Measurements from ENCODE around the gene SLC6A12. TPM values are rescaled to one million over a fixed set of nuclear protein-coding genes. Genes with fewer than 3 reads are reported as not detected.
"Not testable (repeated sequence)": the region's sequence is repeated elsewhere in the genome, so short reads cannot be mapped to it uniquely, and the experiment has no call there.

SLC6A12 gene
- total RNA-seq, 2 experiments from 2014 or later, result not detected

- H3K4me3 Mint-ChIP-seq, result no peak overlapping the region
- no peaks in the 10 kb centered on the region for H3K36me3 Mint-ChIP-seq (ENCODE audit: low read depth)
- no peak overlapping the region for H3K27ac Mint-ChIP-seq
- DNase-seq, result no peak
- CTCF ChIA-PET, result no interaction called here
- no peaks in the 10 kb centered on the region for H3K4me1 Mint-ChIP-seq
- H3K9me3 Mint-ChIP-seq, result no peaks in the 10 kb centered on the region
- POLR2A ChIA-PET, result no interaction called here
- H3K27me3 Mint-ChIP-seq, result peaks cover 6% of the 10 kb centered on the region
Measured at GRCh38 chr12:196436-196835, 17.5 kb downstream of the SLC6A12 start.

- ChIA-PET POLR2A (no interaction called here), CTCF (no interaction called here)
- Mint-ChIP-seq H3K4me1 (no peaks in the 10 kb centered on the region), H3K27me3 (peaks cover 1% of the 10 kb centered on the region), H3K36me3 (ENCODE audit: low read depth) (no peaks in the 10 kb centered on the region), H3K27ac (no peak overlapping the region), H3K9me3 (no peaks in the 10 kb centered on the region), H3K4me3 (no peak overlapping the region)
- no peak for DNase-seq
Measured at GRCh38 chr12:195951-196350, 18.0 kb downstream of the SLC6A12 start.

- Mint-ChIP-seq H3K9me3 (no peaks in the 10 kb centered on the region), H3K27ac (no peak overlapping the region), H3K4me1 (no peaks in the 10 kb centered on the region), H3K27me3 (peaks cover 1% of the 10 kb centered on the region), H3K4me3 (no peak overlapping the region), H3K36me3 (ENCODE audit: low read depth) (no peaks in the 10 kb centered on the region)
- DNase-seq, result no peak
- CTCF ChIA-PET, result no interaction called here
- POLR2A ChIA-PET, result no interaction called here
Measured at GRCh38 chr12:195156-195555, 18.8 kb downstream of the SLC6A12 start.

- Mint-ChIP-seq H3K36me3 (ENCODE audit: low read depth) (no peaks in the 10 kb centered on the region), H3K27me3 (peaks cover 3% of the 10 kb centered on the region), H3K27ac (no peak overlapping the region), H3K4me3 (no peak overlapping the region), H3K9me3 (no peaks in the 10 kb centered on the region), H3K4me1 (no peaks in the 10 kb centered on the region)
- ChIA-PET POLR2A (no interaction called here), CTCF (no interaction called here)
- DNase-seq, result no peak
Measured at GRCh38 chr12:194276-194675, 19.7 kb downstream of the SLC6A12 start.

GRCh38 chr12:193261-193660 is 20.7 kb downstream of the SLC6A12 start:
- Mint-ChIP-seq H3K36me3 (ENCODE audit: low read depth) (no peaks in the 10 kb centered on the region), H3K27ac (no peak overlapping the region), H3K27me3 (peaks cover 5% of the 10 kb centered on the region), H3K4me1 (peaks cover 3% of the 10 kb centered on the region), H3K9me3 (no peaks in the 10 kb centered on the region), H3K4me3 (no peak overlapping the region)
- ChIA-PET POLR2A (no interaction called here), CTCF (no interaction called here)
- no peak for DNase-seq

GRCh38 chr12:191541-191940 is 22.4 kb downstream of the SLC6A12 start:
- Mint-ChIP-seq H3K27ac (no peak overlapping the region), H3K27me3 (peaks cover 5% of the 10 kb centered on the region), H3K36me3 (ENCODE audit: low read depth) (no peaks in the 10 kb centered on the region), H3K9me3 (no peaks in the 10 kb centered on the region), H3K4me3 (no peak overlapping the region), H3K4me1 (peaks cover 3% of the 10 kb centered on the region)
- DNase-seq, result no peak
- CTCF ChIA-PET, result no interaction called here
- POLR2A ChIA-PET, result no interaction called here

GRCh38 chr12:190881-191280 is 23.1 kb downstream of the SLC6A12 start:
- H3K4me3 Mint-ChIP-seq, result no peak overlapping the region
- no peak overlapping the region for H3K27ac Mint-ChIP-seq
- no peaks in the 10 kb centered on the region for H3K36me3 Mint-ChIP-seq (ENCODE audit: low read depth)
- H3K4me1 Mint-ChIP-seq, result peaks cover 3% of the 10 kb centered on the region
- no peak for DNase-seq
- POLR2A ChIA-PET, result no interaction called here
- H3K27me3 Mint-ChIP-seq, result peaks cover 5% of the 10 kb centered on the region
- CTCF ChIA-PET, result no interaction called here
- no peaks in the 10 kb centered on the region for H3K9me3 Mint-ChIP-seq

GRCh38 chr12:189622-189962 is 24.4 kb downstream of the SLC6A12 start:
- H3K9me3 Mint-ChIP-seq, result no peaks in the 10 kb centered on the region
- peaks cover 8% of the 10 kb centered on the region for H3K27me3 Mint-ChIP-seq
- H3K4me1 Mint-ChIP-seq, result peaks cover 3% of the 10 kb centered on the region
- no peak overlapping the region for H3K27ac Mint-ChIP-seq
- POLR2A ChIA-PET, result no interaction called here
- H3K4me3 Mint-ChIP-seq, result no peak overlapping the region
- no peak for DNase-seq
- no peaks in the 10 kb centered on the region for H3K36me3 Mint-ChIP-seq (ENCODE audit: low read depth)
- CTCF ChIA-PET, result interaction anchor here (1.0 to 1.3 kb wide), 2 partner anchors 45 to 59 kb away, joined by 3 read pairs; no protein-coding TSS in a partner anchor

GRCh38 chr12:188910-189621 is 24.9 kb downstream of the SLC6A12 start:
- ChIA-PET POLR2A (no interaction called here), CTCF (interaction anchor here (1.0 to 1.3 kb wide), 2 partner anchors 44 to 60 kb away, joined by 3 read pairs; no protein-coding TSS in a partner anchor)
- DNase-seq, result peak; percentile 42
- no peaks in the 10 kb centered on the region for H3K36me3 Mint-ChIP-seq (ENCODE audit: low read depth)
- H3K4me1 Mint-ChIP-seq, result peaks cover 3% of the 10 kb centered on the region
- no peaks in the 10 kb centered on the region for H3K9me3 Mint-ChIP-seq
- H3K4me3 Mint-ChIP-seq, result peak overlapping the region; percentile 62
- no peak overlapping the region for H3K27ac Mint-ChIP-seq
- peaks cover 8% of the 10 kb centered on the region for H3K27me3 Mint-ChIP-seq

- POLR2A ChIA-PET; H3K4me1 Mint-ChIP-seq; H3K27ac Mint-ChIP-seq; H3K9me3 Mint-ChIP-seq; H3K36me3 Mint-ChIP-seq (ENCODE audit: low read depth); CTCF ChIA-PET; DNase-seq: not testable (repeated sequence)
- peak overlapping the region; percentile 62 for H3K4me3 Mint-ChIP-seq
- H3K27me3 Mint-ChIP-seq, result peaks cover 11% of the 10 kb centered on the region
Measured at GRCh38 chr12:187986-188909, 25.7 kb downstream of the SLC6A12 start.

GRCh38 chr12:186006-186625 is 27.8 kb downstream of the SLC6A12 start:
- CTCF ChIA-PET, result no interaction called here
- H3K4me1 Mint-ChIP-seq, result peaks cover 3% of the 10 kb centered on the region
- peaks cover 14% of the 10 kb centered on the region for H3K27me3 Mint-ChIP-seq

GRCh38 chr12:185576-185955 is 28.4 kb downstream of the SLC6A12 start:
- CTCF ChIA-PET, result no interaction called here
- Mint-ChIP-seq H3K9me3 (no peaks in the 10 kb centered on the region), H3K36me3 (ENCODE audit: low read depth) (no peaks in the 10 kb centered on the region), H3K4me3 (no peak overlapping the region), H3K4me1 (peaks cover 5% of the 10 kb centered on the region), H3K27me3 (peaks cover 14% of the 10 kb centered on the region), H3K27ac (no peak overlapping the region)
- POLR2A ChIA-PET, result no interaction called here
- no peak for DNase-seq

More at GRCh38 chr12:186006-186625, 27.8 kb downstream of the SLC6A12 start:
- Mint-ChIP-seq H3K4me3 (no peak overlapping the region), H3K36me3 (ENCODE audit: low read depth) (no peaks in the 10 kb centered on the region), H3K9me3 (no peaks in the 10 kb centered on the region), H3K27ac (no peak overlapping the region)
- POLR2A ChIA-PET, result no interaction called here
- DNase-seq, result no peak

- Mint-ChIP-seq H3K4me1 (peaks cover 11% of the 10 kb centered on the region), H3K27ac (no peak overlapping the region), H3K27me3 (peaks cover 11% of the 10 kb centered on the region), H3K9me3 (no peaks in the 10 kb centered on the region), H3K4me3 (no peak overlapping the region), H3K36me3 (ENCODE audit: low read depth) (no peaks in the 10 kb centered on the region)
- POLR2A ChIA-PET, result no interaction called here
- CTCF ChIA-PET, result no interaction called here
- DNase-seq, result no peak
Measured at GRCh38 chr12:184811-185575, 29.0 kb downstream of the SLC6A12 start.

Measured in activated CD4-positive, alpha-beta memory T cell treated with anti-CD3 and anti-CD28 coated beads, Interleukin-2, amount 10 ng/mL, durations not matched to agents 7 days and 5 days (primary cell).